Measurements from ENCODE around the gene FAM72D.
"Not testable (repeated sequence)": the region's sequence is repeated elsewhere in the genome, so short reads cannot be mapped to it uniquely, and the experiment has no call there.

- TF ChIP-seq, protein P1, sequence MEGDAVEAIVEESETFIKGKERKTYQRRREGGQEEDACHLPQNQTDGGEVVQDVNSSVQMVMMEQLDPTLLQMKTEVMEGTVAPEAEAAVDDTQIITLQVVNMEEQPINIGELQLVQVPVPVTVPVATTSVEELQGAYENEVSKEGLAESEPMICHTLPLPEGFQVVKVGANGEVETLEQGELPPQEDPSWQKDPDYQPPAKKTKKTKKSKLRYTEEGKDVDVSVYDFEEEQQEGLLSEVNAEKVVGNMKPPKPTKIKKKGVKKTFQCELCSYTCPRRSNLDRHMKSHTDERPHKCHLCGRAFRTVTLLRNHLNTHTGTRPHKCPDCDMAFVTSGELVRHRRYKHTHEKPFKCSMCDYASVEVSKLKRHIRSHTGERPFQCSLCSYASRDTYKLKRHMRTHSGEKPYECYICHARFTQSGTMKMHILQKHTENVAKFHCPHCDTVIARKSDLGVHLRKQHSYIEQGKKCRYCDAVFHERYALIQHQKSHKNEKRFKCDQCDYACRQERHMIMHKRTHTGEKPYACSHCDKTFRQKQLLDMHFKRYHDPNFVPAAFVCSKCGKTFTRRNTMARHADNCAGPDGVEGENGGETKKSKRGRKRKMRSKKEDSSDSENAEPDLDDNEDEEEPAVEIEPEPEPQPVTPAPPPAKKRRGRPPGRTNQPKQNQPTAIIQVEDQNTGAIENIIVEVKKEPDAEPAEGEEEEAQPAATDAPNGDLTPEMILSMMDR (IDR thresholded peaks at IDR 0.05; ENCODE audit: insufficient read depth, low read depth, low read length), result not testable (repeated sequence)
- TF ChIP-seq EZH2 (IDR thresholded peaks at IDR 0.05; ENCODE audit: insufficient read depth, low read length), result not testable (repeated sequence)
These were observed 26.7 kb downstream of the FAM72D start for GRCh38 chr1:145122344-145123061.

All from astrocyte (in vitro differentiated cells and primary cell).